Ramos (cell line): ENCODE results near the gene ZNF79.

Source experiments
- in situ Hi-C: fragments of 300-500 bp; cut with MboI; formaldehyde crosslinking; loops from one replicate; pipeline ENCODE4 v1.14.3; 2022; ENCODE audit warnings: low sequenced_read_pairs; ENCODE audit not compliant: unreplicated experiment

The ZNF79 gene

GRCh38 chr9:127397646-127398274, 26.4 kb upstream of the ZNF79 start:
- in situ Hi-C loops = loop anchor here (5.0 kb wide), 1 partner anchor 175 kb away; no protein-coding TSS in a partner anchor

DNA sequence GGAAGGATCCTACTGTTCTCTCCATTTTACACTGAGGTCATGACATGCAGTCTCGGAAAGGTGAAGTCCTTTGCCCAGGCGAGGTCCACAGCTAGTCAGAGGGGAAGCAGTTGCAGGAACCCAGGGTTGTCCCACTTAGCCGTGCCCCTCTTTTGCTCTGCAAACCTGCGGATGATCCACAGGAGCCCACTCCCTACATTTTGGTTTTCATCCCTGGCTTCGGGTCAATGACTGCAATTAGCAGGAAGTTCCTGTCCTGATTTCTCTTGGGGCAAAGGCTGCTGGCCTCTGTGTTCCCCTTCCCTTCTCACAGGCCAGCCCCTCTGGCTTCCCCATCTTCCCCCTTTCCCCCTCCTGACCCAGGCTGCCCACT, 25.9 kb upstream of the ZNF79 start:
- in situ Hi-C loops = loop anchor here (5.0 kb wide), 1 partner anchor 176 kb away; no protein-coding TSS in a partner anchor

GRCh38 chr9:127398715-127399400, 25.3 kb upstream of the ZNF79 start:
- in situ Hi-C loops = loop anchor here (5.0 kb wide), 1 partner anchor 177 kb away; no protein-coding TSS in a partner anchor

DNA sequence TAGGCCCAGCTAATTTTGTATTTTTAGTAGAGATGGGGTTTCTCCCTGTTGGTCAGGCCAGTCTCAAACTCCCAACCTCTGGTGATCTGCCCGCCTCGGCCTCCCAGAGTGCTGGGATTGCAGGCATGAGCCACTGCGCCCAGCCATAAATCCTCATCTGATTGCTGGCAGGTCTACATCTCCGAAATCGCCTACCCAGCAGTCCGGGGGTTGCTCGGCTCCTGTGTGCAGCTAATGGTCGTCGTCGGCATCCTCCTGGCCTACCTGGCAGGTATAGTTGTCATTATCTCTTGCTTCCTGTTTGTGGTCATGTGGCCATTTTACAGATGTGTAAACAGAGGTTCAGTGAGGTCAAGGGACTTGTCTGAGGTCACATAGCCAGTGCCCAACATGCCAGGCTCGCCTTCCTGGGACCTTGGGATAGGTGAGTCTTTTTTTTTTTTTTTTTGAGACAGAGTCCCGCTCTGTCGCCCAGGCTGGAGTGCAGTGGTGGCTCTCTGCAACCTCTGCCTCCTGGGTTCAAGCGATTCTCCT, 24.4 kb upstream of the ZNF79 start:
- in situ Hi-C loops = loop anchor here (5.0 kb wide), 1 partner anchor 178 kb away; no protein-coding TSS in a partner anchor

GRCh38 chr9:127402401-127403090, 21.6 kb upstream of the ZNF79 start:
- in situ Hi-C loops = no loop called here

- in situ Hi-C loops = no loop called here
Measured at GRCh38 chr9:127403507-127404192, 20.5 kb upstream of the ZNF79 start.

DNA sequence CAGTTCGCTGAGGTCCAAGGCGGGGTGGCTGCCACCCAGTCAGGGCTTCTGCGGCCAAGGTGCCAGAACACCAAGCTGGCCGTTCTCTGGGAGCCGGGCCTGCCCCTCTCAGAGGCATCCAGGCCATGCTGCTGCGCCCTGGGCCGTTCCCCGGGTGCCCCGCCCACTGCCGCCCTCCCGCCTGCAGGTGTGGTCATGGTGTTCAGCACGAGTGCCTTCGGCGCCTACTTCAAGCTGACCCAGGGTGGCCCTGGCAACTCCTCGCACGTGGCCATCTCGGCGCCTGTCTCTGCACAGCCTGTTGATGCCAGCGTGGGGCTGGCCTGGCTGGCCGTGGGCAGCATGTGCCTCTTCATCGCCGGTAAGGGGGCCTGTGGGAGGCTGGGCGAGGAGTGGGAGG, 19.6 kb upstream of the ZNF79 start:
- in situ Hi-C loops = no loop called here

DNA sequence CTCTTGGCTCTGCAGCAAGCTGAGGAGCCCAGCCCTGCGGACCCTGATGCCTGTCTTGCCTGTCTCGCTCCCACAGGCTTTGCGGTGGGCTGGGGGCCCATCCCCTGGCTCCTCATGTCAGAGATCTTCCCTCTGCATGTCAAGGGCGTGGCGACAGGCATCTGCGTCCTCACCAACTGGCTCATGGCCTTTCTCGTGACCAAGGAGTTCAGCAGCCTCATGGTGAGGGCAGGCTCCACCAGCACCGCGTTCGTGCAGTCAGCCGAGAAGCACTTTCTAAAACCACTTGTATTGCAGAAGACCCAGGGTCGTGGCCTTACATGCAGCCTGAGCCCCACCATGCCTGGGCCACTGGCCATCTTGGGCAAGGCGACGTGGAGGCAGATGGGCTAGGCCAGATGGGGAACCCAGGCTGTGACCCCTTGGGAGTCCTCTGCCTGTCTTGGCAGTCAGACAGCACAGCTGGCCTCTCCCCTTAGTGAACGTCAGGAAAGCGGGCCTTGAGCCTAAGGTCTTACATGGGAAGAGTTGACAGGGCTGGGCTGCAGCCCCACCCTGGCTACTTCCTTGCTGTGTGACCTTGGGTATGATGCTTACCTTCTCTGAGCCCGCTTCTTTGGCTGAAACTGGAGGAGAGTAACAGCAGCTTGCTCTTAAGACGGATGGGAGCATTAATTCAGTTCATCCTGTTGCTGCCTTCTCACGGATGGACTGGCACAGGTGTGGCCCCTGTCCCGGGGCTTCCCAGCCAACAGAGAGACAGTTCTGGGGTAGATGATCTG, 18.6 kb upstream of the ZNF79 start:
- in situ Hi-C loops = no loop called here

DNA sequence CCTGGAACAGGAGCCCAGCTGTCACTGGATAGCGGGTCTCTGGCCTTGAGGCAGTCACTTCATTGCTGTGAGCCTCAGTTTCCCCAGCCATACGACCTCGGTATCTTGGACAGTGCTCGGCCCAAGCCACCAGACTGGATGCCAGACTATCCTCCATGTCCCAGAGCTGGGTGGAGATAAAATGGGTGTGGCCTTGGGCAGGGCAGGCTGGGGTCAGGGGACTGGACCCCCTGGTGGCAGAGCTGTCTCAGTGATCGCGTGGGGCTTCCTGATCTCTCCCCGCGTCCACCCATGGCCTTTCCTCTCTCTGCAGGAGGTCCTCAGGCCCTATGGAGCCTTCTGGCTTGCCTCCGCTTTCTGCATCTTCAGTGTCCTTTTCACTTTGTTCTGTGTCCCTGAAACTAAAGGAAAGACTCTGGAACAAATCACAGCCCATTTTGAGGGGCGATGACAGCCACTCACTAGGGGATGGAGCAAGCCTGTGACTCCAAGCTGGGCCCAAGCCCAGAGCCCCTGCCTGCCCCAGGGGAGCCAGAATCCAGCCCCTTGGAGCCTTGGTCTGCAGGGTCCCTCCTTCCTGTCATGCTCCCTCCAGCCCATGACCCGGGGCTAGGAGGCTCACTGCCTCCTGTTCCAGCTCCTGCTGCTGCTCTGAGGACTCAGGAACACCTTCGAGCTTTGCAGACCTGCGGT, 17.2 kb upstream of the ZNF79 start:
- in situ Hi-C loops = no loop called here

DNA sequence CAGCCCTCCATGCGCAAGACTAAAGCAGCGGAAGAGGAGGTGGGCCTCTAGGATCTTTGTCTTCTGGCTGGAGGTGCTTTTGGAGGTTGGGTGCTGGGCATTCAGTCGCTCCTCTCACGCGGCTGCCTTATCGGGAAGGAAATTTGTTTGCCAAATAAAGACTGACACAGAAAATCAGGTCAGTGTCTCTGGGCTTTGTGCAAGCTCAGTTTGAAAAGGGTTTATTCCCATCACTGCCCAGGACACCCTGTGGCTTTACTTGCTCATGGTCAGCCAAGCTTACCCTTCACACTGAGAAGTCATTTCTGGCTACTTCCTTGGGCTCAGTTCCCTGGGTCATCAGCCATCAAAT, 16.7 kb upstream of the ZNF79 start:
- in situ Hi-C loops = no loop called here

GRCh38 chr9:127411122-127411521, 13.1 kb upstream of the ZNF79 start:
- in situ Hi-C loops = no loop called here

- in situ Hi-C loops = no loop called here
Measured at GRCh38 chr9:127415141-127415540, 9.0 kb upstream of the ZNF79 start.

- in situ Hi-C loops = no loop called here
Measured at GRCh38 chr9:127415657-127416056, 8.5 kb upstream of the ZNF79 start.

DNA sequence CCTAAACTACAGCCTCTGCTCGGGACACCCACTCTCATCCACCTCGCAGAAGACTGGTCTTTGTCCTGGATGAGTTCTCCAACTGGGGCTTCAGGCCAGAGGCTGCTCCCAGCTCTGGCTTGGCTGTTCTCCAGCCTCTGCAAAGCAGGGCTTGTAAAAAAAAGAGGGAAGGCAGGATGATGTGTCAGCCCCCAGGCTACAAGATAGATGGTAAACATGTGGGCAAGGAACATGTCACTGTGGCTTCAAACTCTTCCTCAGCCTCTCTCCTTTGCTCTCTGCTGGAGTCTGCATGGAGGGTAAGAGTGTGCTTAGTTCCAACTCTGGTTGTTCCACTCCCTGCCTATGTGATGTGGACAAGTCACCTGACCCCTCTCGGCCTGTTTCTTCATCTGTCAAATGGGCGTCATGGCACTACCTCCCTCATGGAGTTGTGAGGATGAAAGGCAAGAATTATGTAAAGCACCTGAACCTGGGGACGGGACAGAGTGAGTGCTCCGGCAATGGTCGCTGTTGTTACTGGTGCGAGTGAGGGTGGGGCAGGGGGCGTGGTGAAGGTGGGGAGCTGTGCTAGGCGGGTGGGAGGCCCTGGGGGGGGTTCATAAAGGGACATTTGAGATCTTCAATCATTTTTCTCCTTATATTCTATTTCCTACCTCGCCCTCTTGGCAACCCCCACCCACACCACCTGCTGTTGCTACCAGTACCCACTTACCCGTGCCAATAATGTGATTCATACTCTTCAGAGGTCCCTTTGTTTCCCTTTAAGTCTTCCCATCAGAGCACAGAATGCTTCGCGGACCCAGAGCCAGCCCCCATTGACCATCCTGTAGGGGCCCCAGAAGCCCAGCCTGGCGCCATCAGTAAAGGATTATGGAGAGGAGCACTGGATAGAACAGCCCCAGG, 6.8 kb upstream of the ZNF79 start:
- in situ Hi-C loops = no loop called here

- in situ Hi-C loops = no loop called here
Measured at GRCh38 chr9:127418037-127418471, 6.1 kb upstream of the ZNF79 start.

- in situ Hi-C loops = no loop called here
Measured at GRCh38 chr9:127419348-127419747, 4.8 kb upstream of the ZNF79 start.

- in situ Hi-C loops = no loop called here
Measured at GRCh38 chr9:127421057-127421456, 3.1 kb upstream of the ZNF79 start.

DNA sequence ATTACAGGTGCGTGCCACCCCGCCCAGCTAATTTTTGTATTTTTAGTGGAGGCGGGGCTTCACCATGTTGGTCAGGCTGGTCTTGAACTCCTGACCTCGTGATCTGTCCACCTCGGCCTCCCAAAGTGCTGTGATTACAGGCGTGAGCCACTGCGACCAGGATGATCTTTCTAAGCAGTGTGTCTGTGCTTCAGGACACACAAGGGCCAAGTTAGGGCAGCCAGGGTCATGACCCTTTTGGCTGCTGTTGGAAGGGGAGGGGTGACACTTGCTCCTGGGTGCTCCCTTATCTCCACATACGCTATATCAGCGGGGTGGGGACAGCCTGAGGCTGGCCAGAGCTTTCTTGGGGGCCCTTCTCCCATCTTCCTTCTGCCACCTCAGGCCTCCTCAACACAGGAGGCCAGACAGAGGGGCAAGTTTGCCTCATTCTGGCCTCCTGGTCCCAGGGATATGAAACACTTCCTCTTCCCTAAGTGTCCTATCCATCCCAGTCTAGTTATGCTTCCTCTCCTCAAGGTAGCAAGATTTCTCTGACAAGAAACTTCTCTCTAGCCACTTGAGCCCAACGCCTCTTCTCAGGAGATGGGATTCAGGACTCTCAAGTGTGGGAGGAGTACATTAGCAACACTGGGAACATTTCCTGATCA, 1.9 kb upstream of the ZNF79 start:
- in situ Hi-C loops = no loop called here
